Endothelial cell of umbilical vein (primary cell): ENCODE results near the gene TENM4.

Experiments
- CTCF ChIP-seq, 2 donors: IDR thresholded peaks; 1 replicate in 1 of 2; 2 replicates in 1 of 2; pipeline ENCODE4 v1.5.1; 2011; ENCODE audit warnings: low read length in 2 of 2, mild to moderate bottlenecking in 2 of 2, moderate library complexity in 2 of 2, control low read depth in 1 of 2, inconsistent platforms in 1 of 2, low read depth in 1 of 2; ENCODE audit not compliant: insufficient read depth in 1 of 2; ENCODE audit errors: extremely low read depth in 1 of 2
- EZH2 ChIP-seq: IDR thresholded peaks from 2 replicates; pipeline ENCODE4 v1.6.1; 2012; ENCODE audit warnings: borderline replicate concordance, low read depth, mild to moderate bottlenecking, moderate library complexity, low read length, inconsistent platforms; ENCODE audit not compliant: severe bottlenecking
- GATA2 ChIP-seq: IDR thresholded peaks from 2 replicates; pipeline ENCODE4 v1.7.0; 2011; ENCODE audit warnings: low read depth, mild to moderate bottlenecking, moderate library complexity, mixed read lengths, low read length; ENCODE audit not compliant: insufficient read length, insufficient read depth
- JUN ChIP-seq: IDR thresholded peaks from 2 replicates; pipeline ENCODE4 v1.6.1; 2011; ENCODE audit warnings: borderline replicate concordance, low read depth; ENCODE audit not compliant: insufficient read length, insufficient read depth
- MAX ChIP-seq: IDR thresholded peaks from 2 replicates; pipeline ENCODE4 v1.6.1; 2011; ENCODE audit not compliant: insufficient read depth, insufficient read length
- MYC ChIP-seq: IDR thresholded peaks from one replicate; pipeline ENCODE4 v1.6.1; 2011; ENCODE audit warnings: mild to moderate bottlenecking, low read depth, low read length
- POLR2A ChIP-seq: IDR thresholded peaks from 2 replicates; pipeline ENCODE4 v1.6.1; 2012; ENCODE audit warnings: low read depth, mild to moderate bottlenecking, control low read depth, low read length
- POLR2AphosphoS5 ChIP-seq: IDR thresholded peaks from 2 replicates; pipeline ENCODE4 v1.6.1; 2012; ENCODE audit warnings: low read depth, mild to moderate bottlenecking, control low read depth, low read length, moderate library complexity; ENCODE audit not compliant: insufficient read depth

- TF ChIP-seq CTCF (IDR thresholded peaks at IDR 0.05; ENCODE audit: extremely low read depth in 1 of 2, insufficient read depth in 1 of 2, low read depth in 1 of 2, low read length in 2 of 2), result no peak
- no peak for TF ChIP-seq POLR2A
- TF ChIP-seq MYC, result no peak
- no peak for TF ChIP-seq EZH2
- no peak for TF ChIP-seq POLR2AphosphoS5
- no peak for TF ChIP-seq JUN
- no peak for TF ChIP-seq GATA2
- TF ChIP-seq MAX, result no peak
Observed at GRCh38 chr11:79232346-79232745, 208.5 kb downstream of the TENM4 start.
